Osteoblast (primary cell): ENCODE data around the gene CEP131. TPM values are rescaled to one million over a fixed set of nuclear protein-coding genes. Genes with fewer than 3 reads are reported as not detected.

ENCODE experiments used
- DNase-seq: peaks from one replicate; pipeline ENCODE4 v3.0.0; 2011; ENCODE audit warnings: low spot score, mixed read lengths; ENCODE audit not compliant: insufficient read length; ENCODE audit errors: missing footprints
- H2AFZ ChIP-seq: 2 replicates; pipeline ENCODE4 v1.6.0; 2011; ENCODE audit warnings: mild to moderate bottlenecking, low read length
- H3K27ac ChIP-seq: 2 replicates; pipeline ENCODE4 v1.5.1; 2011; ENCODE audit warnings: mild to moderate bottlenecking, low read depth, low read length, moderate library complexity
- H3K27me3 ChIP-seq: 2 replicates; pipeline ENCODE4 v1.6.0; 2012; ENCODE audit warnings: mild to moderate bottlenecking, control low read depth, inconsistent platforms, low read length, moderate library complexity; ENCODE audit not compliant: insufficient read depth
- H3K36me3 ChIP-seq: 2 replicates; pipeline ENCODE4 v1.5.1; 2011; ENCODE audit warnings: mild to moderate bottlenecking, low read length, control low read depth, moderate library complexity; ENCODE audit not compliant: insufficient read depth
- H3K4me1 ChIP-seq: 2 replicates; pipeline ENCODE4 v1.5.1; 2011; ENCODE audit warnings: mild to moderate bottlenecking, low read length, control low read depth, moderate library complexity; ENCODE audit not compliant: insufficient read depth
- H3K4me2 ChIP-seq: 2 replicates; pipeline ENCODE4 v1.6.0; 2011; ENCODE audit warnings: mild to moderate bottlenecking, low read length; ENCODE audit not compliant: insufficient read depth
- H3K4me3 ChIP-seq: fragments of 200-600 bp; sonication (generic); 3 replicates; pipeline ENCODE4 v1.5.1; 2012; ENCODE audit warnings: mild to moderate bottlenecking, low read length, inconsistent platforms; ENCODE audit not compliant: insufficient read depth
- H3K79me2 ChIP-seq: 2 replicates; pipeline ENCODE4 v1.6.0; 2012; ENCODE audit warnings: mild to moderate bottlenecking, low read length, control low read depth, inconsistent platforms; ENCODE audit not compliant: insufficient read depth
- H3K9me3 ChIP-seq: 2 replicates; pipeline ENCODE4 v1.5.1; 2011; ENCODE audit warnings: low read depth, low read length, control low read depth
- H4K20me1 ChIP-seq: 2 replicates; pipeline ENCODE4 v1.6.0; 2012; ENCODE audit warnings: mild to moderate bottlenecking, low read length, control low read depth; ENCODE audit not compliant: insufficient read depth
- total RNA-seq: library from RNA; depleted of rRNA; stranded (reverse); fragments of >200 nt; gene quantifications from 2 replicates; pipeline ENCODE4 v1.2.3, GENCODE V29; 2012
- TF ChIP-seq, protein P1 (sequence below): IDR thresholded peaks from 2 replicates; pipeline ENCODE4 v1.5.1; 2011; ENCODE audit warnings: mild to moderate bottlenecking, low read depth, low read length, moderate library complexity; ENCODE audit errors: extremely low read depth

Gene CEP131
- total RNA-seq, 1 donor, result 8.7 TPM

GRCh38 chr17:81243333-81243664 lies 20.5 kb upstream of the CEP131 start:
- Histone ChIP-seq H3K4me1 (peaks cover 21% of the 10 kb centered on the region), H3K4me2 (no peak overlapping the region), H3K27me3 (no peaks in the 10 kb centered on the region), H3K9me3 (no peaks in the 10 kb centered on the region), H3K79me2 (peaks cover 38% of the 10 kb centered on the region), H2AFZ (no peak overlapping the region), H4K20me1 (peaks cover 37% of the 10 kb centered on the region), H3K36me3 (peaks cover 8% of the 10 kb centered on the region), H3K4me3 (no peak overlapping the region), H3K27ac (no peak overlapping the region)
- TF ChIP-seq, protein P1, sequence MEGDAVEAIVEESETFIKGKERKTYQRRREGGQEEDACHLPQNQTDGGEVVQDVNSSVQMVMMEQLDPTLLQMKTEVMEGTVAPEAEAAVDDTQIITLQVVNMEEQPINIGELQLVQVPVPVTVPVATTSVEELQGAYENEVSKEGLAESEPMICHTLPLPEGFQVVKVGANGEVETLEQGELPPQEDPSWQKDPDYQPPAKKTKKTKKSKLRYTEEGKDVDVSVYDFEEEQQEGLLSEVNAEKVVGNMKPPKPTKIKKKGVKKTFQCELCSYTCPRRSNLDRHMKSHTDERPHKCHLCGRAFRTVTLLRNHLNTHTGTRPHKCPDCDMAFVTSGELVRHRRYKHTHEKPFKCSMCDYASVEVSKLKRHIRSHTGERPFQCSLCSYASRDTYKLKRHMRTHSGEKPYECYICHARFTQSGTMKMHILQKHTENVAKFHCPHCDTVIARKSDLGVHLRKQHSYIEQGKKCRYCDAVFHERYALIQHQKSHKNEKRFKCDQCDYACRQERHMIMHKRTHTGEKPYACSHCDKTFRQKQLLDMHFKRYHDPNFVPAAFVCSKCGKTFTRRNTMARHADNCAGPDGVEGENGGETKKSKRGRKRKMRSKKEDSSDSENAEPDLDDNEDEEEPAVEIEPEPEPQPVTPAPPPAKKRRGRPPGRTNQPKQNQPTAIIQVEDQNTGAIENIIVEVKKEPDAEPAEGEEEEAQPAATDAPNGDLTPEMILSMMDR, result no peak
- no peak for DNase-seq

DNA sequence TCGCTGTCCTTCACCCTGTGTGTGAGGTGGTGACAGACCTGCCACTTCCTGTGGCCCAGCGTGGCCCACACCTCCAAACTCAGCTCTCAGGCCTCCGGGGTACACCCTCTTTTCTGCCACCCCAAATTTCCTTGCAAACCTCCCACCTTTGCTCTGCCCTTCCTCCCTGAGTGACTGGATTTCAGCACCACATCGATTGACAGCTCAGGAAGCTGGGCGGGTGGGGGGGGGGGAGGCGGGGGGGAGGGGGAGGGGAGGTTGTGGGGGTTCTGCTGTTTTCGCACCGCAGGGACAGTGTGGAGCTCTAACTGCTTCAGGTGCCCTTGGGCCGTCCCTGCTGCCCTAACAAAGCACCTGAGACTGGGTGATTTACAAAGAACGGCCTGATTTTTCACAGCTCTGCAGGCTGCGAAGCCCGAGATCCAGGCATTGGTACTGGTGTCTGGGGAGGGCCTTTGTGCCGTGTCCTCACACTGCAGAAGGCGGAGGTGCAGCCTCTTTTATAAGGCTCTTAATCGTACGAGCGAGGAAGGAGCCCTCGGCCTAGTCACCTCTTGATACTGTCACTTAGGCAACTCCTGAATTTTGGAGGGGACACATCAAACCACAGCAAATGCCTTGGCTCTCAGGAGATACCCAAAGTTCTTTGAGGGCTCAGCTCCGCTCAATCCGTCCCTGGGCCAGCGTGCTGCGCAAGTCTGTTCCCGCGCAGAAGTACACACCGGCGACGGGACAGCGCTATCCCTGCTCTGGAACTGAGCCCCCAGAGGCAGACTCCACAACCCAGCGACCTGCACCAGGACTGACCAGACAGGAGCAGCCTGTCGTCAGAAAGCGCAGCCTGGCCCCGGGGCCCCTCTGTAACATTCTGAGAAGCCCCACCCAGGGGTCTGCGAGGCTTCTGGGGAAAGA lies 19.9 kb upstream of the CEP131 start:
- H2AFZ ChIP-seq, result no peak overlapping the region
- H3K4me1 ChIP-seq, result peaks cover 27% of the 10 kb centered on the region
- peaks cover 44% of the 10 kb centered on the region for H3K79me2 ChIP-seq
- DNase-seq, result no peak
- no peak overlapping the region for H3K4me2 ChIP-seq
- no peak overlapping the region for H3K4me3 ChIP-seq
- no peak overlapping the region for H3K27ac ChIP-seq
- H3K36me3 ChIP-seq, result peaks cover 8% of the 10 kb centered on the region
- H3K27me3 ChIP-seq, result no peaks in the 10 kb centered on the region
- TF ChIP-seq, protein P1, result no peak
- peaks cover 43% of the 10 kb centered on the region for H4K20me1 ChIP-seq
- no peaks in the 10 kb centered on the region for H3K9me3 ChIP-seq

- H3K27ac ChIP-seq, result no peak overlapping the region
- H3K9me3 ChIP-seq, result no peaks in the 10 kb centered on the region
- H3K4me2 ChIP-seq, result no peak overlapping the region
- no peak overlapping the region for H2AFZ ChIP-seq
- H3K36me3 ChIP-seq, result peaks cover 8% of the 10 kb centered on the region
- no peaks in the 10 kb centered on the region for H3K27me3 ChIP-seq
- peaks cover 53% of the 10 kb centered on the region for H3K79me2 ChIP-seq
- peaks cover 28% of the 10 kb centered on the region for H3K4me1 ChIP-seq
- TF ChIP-seq, protein P1, result peak; percentile 68
- H3K4me3 ChIP-seq, result no peak overlapping the region
- peaks cover 48% of the 10 kb centered on the region for H4K20me1 ChIP-seq
- DNase-seq, result peak; percentile 97
Observed at GRCh38 chr17:81241648-81242420, 19.1 kb upstream of the CEP131 start.

DNA sequence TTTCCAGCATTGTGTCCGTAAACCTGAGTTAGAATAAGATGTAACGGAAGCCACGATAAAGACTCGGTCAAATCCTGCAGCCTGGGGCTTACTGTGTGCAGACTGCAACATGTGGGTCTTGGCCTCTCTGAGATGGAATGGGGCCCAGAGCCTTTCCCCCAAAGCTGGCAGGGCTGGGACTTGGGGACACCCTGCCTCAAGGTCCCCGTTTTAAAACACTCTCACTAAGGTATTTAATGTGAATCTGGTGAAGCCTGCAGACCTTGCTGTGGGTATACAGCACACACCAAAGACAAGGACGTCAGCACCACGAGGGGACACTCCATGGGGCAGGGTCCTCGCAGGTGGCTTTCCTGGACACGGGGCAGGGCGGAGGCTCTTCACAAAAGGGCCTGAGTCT lies 18.4 kb upstream of the CEP131 start:
- Histone ChIP-seq H4K20me1 (peaks cover 48% of the 10 kb centered on the region), H2AFZ (no peak overlapping the region), H3K27me3 (no peaks in the 10 kb centered on the region), H3K79me2 (peaks cover 59% of the 10 kb centered on the region), H3K4me3 (no peak overlapping the region), H3K4me1 (peaks cover 28% of the 10 kb centered on the region), H3K4me2 (no peak overlapping the region), H3K27ac (no peak overlapping the region), H3K9me3 (no peaks in the 10 kb centered on the region), H3K36me3 (peaks cover 8% of the 10 kb centered on the region)
- DNase-seq, result no peak
- TF ChIP-seq, protein P1, result no peak
